Memory B cell (primary cell): Measurements from ENCODE around the gene MAGEA1.

Source experiments
- ATAC-seq: fragments of 150-1000 bp; cut with Tn5 transposase; 2 replicates; pipeline ENCODE4 v1.10.0; 2021; ENCODE audit warnings: low read depth, mild to moderate bottlenecking, moderate library complexity
- DNase-seq, 2 donors: peaks; one replicate each; pipeline ENCODE4 v3.0.0; 2022; ENCODE audit warnings: low spot score in 2 of 2
- H3K27ac Mint-ChIP-seq: one replicate; pipeline ENCODE4 v1.8.0; 2022; ENCODE audit warnings: mild to moderate bottlenecking, moderate library complexity, mixed read lengths
- H3K27me3 Mint-ChIP-seq: one replicate; pipeline ENCODE4 v1.8.0; 2022; ENCODE audit warnings: mixed read lengths
- H3K36me3 Mint-ChIP-seq: one replicate; pipeline ENCODE4 v1.8.0; 2022; ENCODE audit warnings: mild to moderate bottlenecking, mixed read lengths
- H3K4me1 Mint-ChIP-seq: one replicate; pipeline ENCODE4 v1.8.0; 2022; ENCODE audit warnings: mixed read lengths
- H3K4me3 Mint-ChIP-seq: one replicate; pipeline ENCODE4 v1.8.0; 2022; ENCODE audit warnings: mild to moderate bottlenecking, moderate library complexity, mixed read lengths
- H3K9me3 Mint-ChIP-seq: one replicate; pipeline ENCODE4 v1.8.0; 2022; ENCODE audit warnings: mixed read lengths

The MAGEA1 gene

GRCh38 chrX:153209347-153209746 is 30.3 kb downstream of the MAGEA1 start:
- Mint-ChIP-seq H3K36me3 (no peaks in the 10 kb centered on the region), H3K27me3 (peaks cover 8% of the 10 kb centered on the region), H3K27ac (no peak overlapping the region), H3K4me3 (no peak overlapping the region), H3K4me1 (no peaks in the 10 kb centered on the region), H3K9me3 (peaks cover 6% of the 10 kb centered on the region)
- DNase-seq (no peak), ATAC-seq (no peak)

- H3K9me3 Mint-ChIP-seq = peaks cover 2% of the 10 kb centered on the region
- no peak overlapping the region for H3K27ac Mint-ChIP-seq
- no peaks in the 10 kb centered on the region for H3K36me3 Mint-ChIP-seq
- H3K4me3 Mint-ChIP-seq = no peak overlapping the region
- peaks cover 10% of the 10 kb centered on the region for H3K27me3 Mint-ChIP-seq
- no peaks in the 10 kb centered on the region for H3K4me1 Mint-ChIP-seq
- ATAC-seq = peak; percentile 93
- DNase-seq = peak in 1 of 2 donors; percentile 0
These were observed 35.9 kb downstream of the MAGEA1 start for GRCh38 chrX:153214934-153215333.

- Mint-ChIP-seq H3K27ac (no peak overlapping the region), H3K36me3 (no peaks in the 10 kb centered on the region), H3K9me3 (peaks cover 2% of the 10 kb centered on the region), H3K4me1 (no peaks in the 10 kb centered on the region), H3K27me3 (peaks cover 8% of the 10 kb centered on the region), H3K4me3 (no peak overlapping the region)
- no peak for ATAC-seq
- no peak for DNase-seq
These were observed 37.8 kb downstream of the MAGEA1 start for GRCh38 chrX:153216926-153217325.

GRCh38 chrX:153225438-153226098 is 46.5 kb downstream of the MAGEA1 start:
- ATAC-seq (no peak), DNase-seq (no peak)
- Mint-ChIP-seq H3K27me3 (peaks cover 14% of the 10 kb centered on the region), H3K36me3 (no peaks in the 10 kb centered on the region), H3K4me3 (no peak overlapping the region), H3K4me1 (peaks cover 6% of the 10 kb centered on the region), H3K9me3 (no peaks in the 10 kb centered on the region), H3K27ac (no peak overlapping the region)

GRCh38 chrX:153226344-153227185 is 47.5 kb downstream of the MAGEA1 start:
- no peak overlapping the region for H3K4me3 Mint-ChIP-seq
- H3K36me3 Mint-ChIP-seq = no peaks in the 10 kb centered on the region
- ATAC-seq (no peak), DNase-seq (no peak)
- H3K4me1 Mint-ChIP-seq = peaks cover 6% of the 10 kb centered on the region
- H3K9me3 Mint-ChIP-seq = no peaks in the 10 kb centered on the region
- peaks cover 14% of the 10 kb centered on the region for H3K27me3 Mint-ChIP-seq
- no peak overlapping the region for H3K27ac Mint-ChIP-seq
